HTR-8/SVneo (cell line): ENCODE measurements around the gene MYO9A.

Source experiments
- DNase-seq: peaks from one replicate; pipeline ENCODE4 v3.0.0; 2011; ENCODE audit warnings: low spot score, mixed read lengths; ENCODE audit not compliant: insufficient read length
- FAIRE-seq: peaks from 2 replicates; lab custom pipeline; 2011; peaks lifted over from hg19 to GRCh38; lab: Jason Lieb, UNC

MYO9A gene

GRCh38 chr15:71777216-71777943, 340.6 kb downstream of the MYO9A start:
- no peak for DNase-seq
- no peak for FAIRE-seq

GRCh38 chr15:71776304-71776703, 341.6 kb downstream of the MYO9A start:
- no peak for FAIRE-seq
- no peak for DNase-seq

- DNase-seq, result no peak
- FAIRE-seq, result no peak
Observed at GRCh38 chr15:71775856-71776255, 342.1 kb downstream of the MYO9A start.

GRCh38 chr15:71773206-71773859, 344.6 kb downstream of the MYO9A start:
- peak; percentile 42 for FAIRE-seq

More at GRCh38 chr15:71773206-71773859, 344.6 kb downstream of the MYO9A start:
- no peak for DNase-seq
